Liver (tissue), 9 donors: ENCODE measurements around the gene B3GALT4. TPM values are rescaled to one million over a fixed set of nuclear protein-coding genes. Genes with fewer than 3 reads are reported as not detected.

Source experiments
- DNase-seq: peaks from one replicate; pipeline ENCODE4 v3.0.0-alpha.2; 2017; ENCODE audit warnings: low spot score
- H3K27ac ChIP-seq, 2 donors: one replicate each; pipeline ENCODE4 v1.7.0; 2013; ENCODE audit warnings: inconsistent platforms in 2 of 2, low read length in 2 of 2, control low read depth in 1 of 2, low read depth in 1 of 2, mild to moderate bottlenecking in 1 of 2
- H3K27me3 ChIP-seq, 4 donors: one replicate each; pipeline versions ENCODE4 v1.6.1 to v1.7.0; 2013; ENCODE audit warnings: low read length in 3 of 4, inconsistent platforms in 1 of 4, mild to moderate bottlenecking in 1 of 4, moderate library complexity in 1 of 4; ENCODE audit not compliant: control insufficient read depth in 4 of 4, insufficient read depth in 4 of 4
- H3K36me3 ChIP-seq, 4 donors: one replicate each; pipeline versions ENCODE4 v1.6.1 to v1.7.0; 2013; ENCODE audit warnings: low read length in 3 of 4, mild to moderate bottlenecking in 3 of 4, low read depth in 1 of 4, moderate library complexity in 1 of 4; ENCODE audit not compliant: control insufficient read depth in 4 of 4, insufficient read depth in 3 of 4
- H3K4me1 ChIP-seq, 4 donors: one replicate each; pipeline versions ENCODE4 v1.6.1 to v1.7.0; 2013; ENCODE audit warnings: low read length in 3 of 4, mild to moderate bottlenecking in 3 of 4, moderate library complexity in 1 of 4; ENCODE audit not compliant: control insufficient read depth in 4 of 4, insufficient read depth in 4 of 4
- H3K4me3 ChIP-seq, 3 donors: one replicate each; pipeline versions ENCODE4 v1.6.1 to v1.7.0; 2013; ENCODE audit warnings: low read length in 3 of 3, control low read depth in 1 of 3, low read depth in 1 of 3, mild to moderate bottlenecking in 1 of 3
- H3K9ac ChIP-seq, 2 donors: one replicate each; pipeline ENCODE4 v1.7.0; 2013; ENCODE audit warnings: low read length in 2 of 2, mild to moderate bottlenecking in 2 of 2, moderate library complexity in 2 of 2, control low read depth in 1 of 2, low read depth in 1 of 2
- H3K9me3 ChIP-seq, 4 donors: one replicate each; pipeline versions ENCODE4 v1.6.1 to v1.7.0; 2013; ENCODE audit warnings: low read length in 3 of 4; ENCODE audit not compliant: control insufficient read depth in 4 of 4
- EGR1 ChIP-seq, 2 donors: IDR thresholded peaks; 2 replicates each; pipeline ENCODE4 v1.6.1; 2016 to 2018; ENCODE audit warnings: antibody characterized with exemption in 2 of 2, low read depth in 2 of 2
- FOXA1 ChIP-seq: IDR thresholded peaks from 2 replicates; pipeline ENCODE4 v1.6.1; 2016; ENCODE audit warnings: antibody characterized with exemption
- FOXA2 ChIP-seq: IDR thresholded peaks from 2 replicates; pipeline ENCODE4 v1.6.1; 2016; ENCODE audit warnings: antibody characterized with exemption
- GABPA ChIP-seq, 2 donors: IDR thresholded peaks in 1 of 2; conservative IDR thresholded peaks in 1 of 2; 2 replicates each; pipeline ENCODE4 v1.6.1; 2016; ENCODE audit warnings: antibody characterized with exemption in 2 of 2, mild to moderate bottlenecking in 1 of 2, moderate library complexity in 1 of 2
- HNF4A ChIP-seq, 2 donors: conservative IDR thresholded peaks; 2 replicates each; pipeline ENCODE4 v1.6.1; 2016; ENCODE audit warnings: antibody characterized with exemption in 2 of 2, mild to moderate bottlenecking in 2 of 2
- HNF4G ChIP-seq: IDR thresholded peaks from 2 replicates; pipeline ENCODE4 v1.6.1; 2016; ENCODE audit warnings: antibody characterized with exemption
- JUND ChIP-seq, 2 donors: IDR thresholded peaks; 2 replicates each; pipeline ENCODE4 v1.6.1; 2016; ENCODE audit warnings: antibody characterized with exemption in 2 of 2
- NR2F2 ChIP-seq: IDR thresholded peaks from 2 replicates; pipeline ENCODE4 v1.6.1; 2016; ENCODE audit warnings: antibody characterized with exemption
- RAD21 ChIP-seq, 2 donors: IDR thresholded peaks; 2 replicates each; pipeline ENCODE4 v1.6.1; 2016; ENCODE audit warnings: antibody characterized with exemption in 2 of 2, mild to moderate bottlenecking in 2 of 2
- RXRA ChIP-seq, 2 donors: IDR thresholded peaks; 2 replicates each; pipeline ENCODE4 v1.6.1; 2017 to 2018; ENCODE audit warnings: antibody characterized with exemption in 2 of 2, mild to moderate bottlenecking in 1 of 2
- SP1 ChIP-seq: IDR thresholded peaks from 2 replicates; pipeline ENCODE4 v1.6.1; 2018; ENCODE audit warnings: antibody characterized with exemption, mild to moderate bottlenecking
- TAF1 ChIP-seq: conservative IDR thresholded peaks from 2 replicates; pipeline ENCODE4 v1.6.1; 2016; ENCODE audit warnings: antibody characterized with exemption, mild to moderate bottlenecking
- YY1 ChIP-seq: IDR thresholded peaks from 2 replicates; pipeline ENCODE4 v1.6.1; 2016; ENCODE audit warnings: antibody characterized with exemption, mild to moderate bottlenecking
- WGBS: extraction: QIAGEN DNeasy Blood & Tissue Kit; methylation state at CpG from one replicate; pipeline ENCODE4 v1.1.7; 2013; 5-methylcytosine and 5-hydroxymethylcytosine counted together
- polyA plus RNA-seq, 2 donors: library from polyadenylated mRNA; stranded (reverse) in 1 of 2; unstranded in 1 of 2; fragments of 200-250 nt in 1 of 2; fragments of >200 nt in 1 of 2; fragmentation: Nextera tagmentation in 1 of 2; extraction: Ambion mirVana in 1 of 2; gene quantifications; one replicate each; pipeline versions ENCODE4 v1.2.1 to v1.2.3, GENCODE V29; 2013 to 2015
- total RNA-seq, 2 donors: library from RNA; depleted of rRNA; stranded (reverse); fragments of >200 nt; gene quantifications; one replicate each; pipeline ENCODE4 v1.2.3, GENCODE V29; 2014
- TF ChIP-seq, protein P1 (sequence below): IDR thresholded peaks from 2 replicates; pipeline ENCODE4 v1.6.1; 2016; ENCODE audit warnings: antibody characterized with exemption
- TF ChIP-seq, protein P2 (sequence below): IDR thresholded peaks from 2 replicates; pipeline ENCODE4 v1.6.1; 2016; ENCODE audit warnings: antibody characterized with exemption
- TF ChIP-seq, protein P3 (sequence below): IDR thresholded peaks from 2 replicates; pipeline ENCODE4 v1.6.1; 2016; ENCODE audit warnings: antibody characterized with exemption
- TF ChIP-seq, protein P4 (sequence below): fragments of 150-350 bp; IDR thresholded peaks from 2 replicates; pipeline ENCODE4 v1.5.1; 2017; ENCODE audit warnings: improper control_type of control experiment, low read depth, low read length; ENCODE audit not compliant: missing input control
- TF ChIP-seq, protein P5 (sequence below): IDR thresholded peaks from 2 replicates; pipeline ENCODE4 v1.6.1; 2016; ENCODE audit warnings: antibody characterized with exemption, mild to moderate bottlenecking
- donor health status: healthy.
- donor health status: healthy.
- donor health status: healthy.
- donor health status: healthy.
- donor health status: healthy.

Gene B3GALT4
- total and polyA plus RNA-seq, 4 donors = 1.5 to 2.7 (median 1.9) TPM

DNA sequence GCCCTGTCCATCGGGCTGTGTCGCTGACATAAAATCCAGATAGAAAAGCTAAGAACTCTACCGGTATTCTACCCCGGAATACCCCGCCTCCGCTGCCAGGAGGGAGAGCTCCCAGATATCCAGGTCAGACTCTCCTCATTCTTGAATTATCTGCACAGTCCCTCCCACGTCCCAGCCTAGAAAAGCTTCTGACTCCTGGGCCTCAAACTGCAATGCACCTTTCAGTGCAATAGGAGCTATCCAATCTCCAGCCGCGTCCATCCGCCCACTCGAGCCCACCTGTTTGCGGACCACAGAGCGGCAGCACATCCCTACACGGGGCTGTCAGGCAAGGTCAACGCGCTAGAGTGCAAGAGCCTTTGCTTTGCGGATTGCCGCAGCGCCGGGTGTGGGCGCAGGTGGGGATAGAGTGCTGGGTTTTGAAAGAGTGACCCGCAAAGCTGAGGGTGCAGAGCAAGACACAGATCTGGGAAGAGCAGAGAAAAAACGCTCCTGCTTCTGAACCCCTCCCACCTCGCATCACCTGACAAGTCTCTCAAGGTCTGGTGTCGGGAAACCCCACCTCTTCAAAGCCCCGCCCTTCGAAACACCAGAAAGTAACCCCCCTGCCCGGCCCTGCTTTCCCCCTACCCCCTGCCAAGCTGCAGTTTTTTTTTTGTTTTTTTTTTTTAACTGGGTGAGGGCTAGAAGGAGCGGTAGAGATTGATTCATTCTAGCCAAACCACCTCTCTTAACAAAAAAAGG, 35.6 kb downstream of the B3GALT4 start (continued):
- TF ChIP-seq, protein P1, sequence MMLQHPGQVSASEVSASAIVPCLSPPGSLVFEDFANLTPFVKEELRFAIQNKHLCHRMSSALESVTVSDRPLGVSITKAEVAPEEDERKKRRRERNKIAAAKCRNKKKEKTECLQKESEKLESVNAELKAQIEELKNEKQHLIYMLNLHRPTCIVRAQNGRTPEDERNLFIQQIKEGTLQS = no peak
- TF ChIP-seq JUND (IDR thresholded peaks at IDR 0.05) (no peak), HNF4A (conservative IDR thresholded peaks at IDR 0.05) (no peak), RXRA (IDR thresholded peaks at IDR 0.05) (peak; percentile 88 to 98)
- TF ChIP-seq, protein P2, sequence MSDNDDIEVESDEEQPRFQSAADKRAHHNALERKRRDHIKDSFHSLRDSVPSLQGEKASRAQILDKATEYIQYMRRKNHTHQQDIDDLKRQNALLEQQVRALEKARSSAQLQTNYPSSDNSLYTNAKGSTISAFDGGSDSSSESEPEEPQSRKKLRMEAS = peak; percentile 9

DNA sequence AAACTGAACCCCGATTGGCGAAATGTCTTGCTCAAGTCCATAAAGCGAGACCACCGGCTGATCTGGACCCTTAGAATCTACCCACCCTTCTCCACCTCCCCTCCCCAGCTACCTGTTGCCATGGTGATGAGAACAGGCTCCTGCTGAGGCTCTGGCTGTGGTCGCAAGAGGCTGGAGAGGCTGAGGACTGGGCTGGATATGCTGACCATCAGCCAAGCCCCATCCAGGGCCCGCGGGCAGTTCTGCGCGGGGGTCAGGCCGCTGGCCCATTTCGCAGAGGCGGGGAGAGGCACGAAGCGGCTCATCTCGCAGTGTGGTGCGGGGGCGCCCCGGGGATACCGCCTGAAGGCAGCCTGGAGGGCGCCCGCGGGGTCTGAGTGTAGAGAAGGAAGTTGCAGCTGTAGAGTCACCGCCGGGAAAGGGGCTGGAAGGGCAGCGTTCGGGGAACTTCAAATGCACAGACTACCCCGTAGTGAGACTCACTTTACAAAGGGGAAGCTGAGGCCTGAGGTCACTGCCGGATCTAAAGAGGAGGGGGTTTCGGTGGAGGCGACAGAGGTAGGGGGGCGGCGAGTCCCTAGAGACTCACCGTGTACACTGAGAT, 36.3 kb downstream of the B3GALT4 start:
- no peak for TF ChIP-seq YY1
- no peaks in the 10 kb centered on the region for H3K9me3 ChIP-seq
- WGBS = under 1% methylated on average over 33 of the region's 33 CpGs
- no peaks in the 10 kb centered on the region for H3K27me3 ChIP-seq
- peak overlapping the region; percentile 87 to 90 for H3K9ac ChIP-seq
- peaks cover 11 to 39% (median 26%) of the 10 kb centered on the region in 4 donors for H3K4me1 ChIP-seq
- H3K36me3 ChIP-seq = peaks cover 0 to 5% (median 0%) of the 10 kb centered on the region in 4 donors
- DNase-seq = no peak
- peak overlapping the region; percentile 98 to 99 for H3K27ac ChIP-seq
- H3K4me3 ChIP-seq = peak overlapping the region; percentile 66 to 96 (median 88)

DNA sequence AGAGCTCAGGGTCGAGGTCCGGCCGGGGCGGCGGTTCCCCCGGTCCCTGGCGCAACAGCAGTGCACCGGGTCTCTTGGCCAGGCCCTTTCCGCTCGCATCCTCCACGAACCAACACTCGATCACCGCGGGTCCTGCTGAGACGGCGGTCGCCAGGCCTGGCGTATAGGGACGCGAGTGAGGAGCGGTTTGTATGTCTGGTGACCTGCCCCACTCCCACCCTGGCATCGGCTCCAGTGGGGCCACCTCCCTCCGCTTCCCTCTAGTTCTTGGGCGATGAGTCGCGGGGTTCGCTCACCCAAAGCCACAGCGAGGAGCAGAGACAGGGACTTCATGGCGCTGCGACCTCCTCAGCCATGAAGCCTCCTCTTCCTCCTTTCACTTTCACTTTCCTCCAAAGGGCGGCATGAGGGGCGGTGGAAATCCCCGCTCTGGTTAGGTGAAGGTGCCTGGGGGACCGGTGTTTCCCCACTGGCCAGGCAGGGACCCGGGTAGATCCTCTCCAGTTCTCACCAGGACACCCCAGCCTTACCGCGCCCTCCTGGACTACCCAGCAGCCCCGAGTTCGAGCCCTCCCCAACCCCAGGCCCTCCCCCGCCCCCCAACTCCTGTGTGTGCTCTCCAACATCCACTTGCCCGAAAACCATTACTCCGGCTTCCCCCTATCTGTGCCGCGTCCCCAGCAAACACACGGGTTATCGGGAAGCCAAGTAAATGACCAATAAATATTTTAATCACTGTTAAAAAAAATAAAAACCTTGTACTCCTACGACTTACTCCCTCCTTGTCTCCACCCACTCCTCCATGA, 37.0 kb downstream of the B3GALT4 start, which contains the start of gene TAPBP:
TSS of gene TAPBP (minus strand) at position 370 of the 806 bp plus-strand sequence. CDS start at position 333, 37 bp downstream.
- peak within 1 kb of the TSS; percentile 66 to 96 (median 88) for H3K4me3 ChIP-seq
- TF ChIP-seq RAD21 (IDR thresholded peaks at IDR 0.05) (no peak), TAF1 (no peak), GABPA (IDR thresholded peaks at IDR 0.05 in 1 of 2, conservative IDR thresholded peaks at IDR 0.05 in 1 of 2) (no peak), SP1 (no peak), JUND (IDR thresholded peaks at IDR 0.05) (no peak), NR2F2 (no peak), FOXA1 (no peak), RXRA (IDR thresholded peaks at IDR 0.05) (no peak), HNF4G (no peak), HNF4A (conservative IDR thresholded peaks at IDR 0.05) (peak in 1 of 2 donors; percentile 13), YY1 (peak; percentile 89), EGR1 (IDR thresholded peaks at IDR 0.05; ENCODE audit: low read depth in 2 of 2) (no peak), FOXA2 (no peak)
- TF ChIP-seq, protein P3, sequence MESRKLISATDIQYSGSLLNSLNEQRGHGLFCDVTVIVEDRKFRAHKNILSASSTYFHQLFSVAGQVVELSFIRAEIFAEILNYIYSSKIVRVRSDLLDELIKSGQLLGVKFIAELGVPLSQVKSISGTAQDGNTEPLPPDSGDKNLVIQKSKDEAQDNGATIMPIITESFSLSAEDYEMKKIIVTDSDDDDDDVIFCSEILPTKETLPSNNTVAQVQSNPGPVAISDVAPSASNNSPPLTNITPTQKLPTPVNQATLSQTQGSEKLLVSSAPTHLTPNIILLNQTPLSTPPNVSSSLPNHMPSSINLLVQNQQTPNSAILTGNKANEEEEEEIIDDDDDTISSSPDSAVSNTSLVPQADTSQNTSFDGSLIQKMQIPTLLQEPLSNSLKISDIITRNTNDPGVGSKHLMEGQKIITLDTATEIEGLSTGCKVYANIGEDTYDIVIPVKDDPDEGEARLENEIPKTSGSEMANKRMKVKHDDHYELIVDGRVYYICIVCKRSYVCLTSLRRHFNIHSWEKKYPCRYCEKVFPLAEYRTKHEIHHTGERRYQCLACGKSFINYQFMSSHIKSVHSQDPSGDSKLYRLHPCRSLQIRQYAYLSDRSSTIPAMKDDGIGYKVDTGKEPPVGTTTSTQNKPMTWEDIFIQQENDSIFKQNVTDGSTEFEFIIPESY = no peak
- TF ChIP-seq, protein P1 = no peak
- TF ChIP-seq, protein P2 = no peak
- TF ChIP-seq, protein P4, sequence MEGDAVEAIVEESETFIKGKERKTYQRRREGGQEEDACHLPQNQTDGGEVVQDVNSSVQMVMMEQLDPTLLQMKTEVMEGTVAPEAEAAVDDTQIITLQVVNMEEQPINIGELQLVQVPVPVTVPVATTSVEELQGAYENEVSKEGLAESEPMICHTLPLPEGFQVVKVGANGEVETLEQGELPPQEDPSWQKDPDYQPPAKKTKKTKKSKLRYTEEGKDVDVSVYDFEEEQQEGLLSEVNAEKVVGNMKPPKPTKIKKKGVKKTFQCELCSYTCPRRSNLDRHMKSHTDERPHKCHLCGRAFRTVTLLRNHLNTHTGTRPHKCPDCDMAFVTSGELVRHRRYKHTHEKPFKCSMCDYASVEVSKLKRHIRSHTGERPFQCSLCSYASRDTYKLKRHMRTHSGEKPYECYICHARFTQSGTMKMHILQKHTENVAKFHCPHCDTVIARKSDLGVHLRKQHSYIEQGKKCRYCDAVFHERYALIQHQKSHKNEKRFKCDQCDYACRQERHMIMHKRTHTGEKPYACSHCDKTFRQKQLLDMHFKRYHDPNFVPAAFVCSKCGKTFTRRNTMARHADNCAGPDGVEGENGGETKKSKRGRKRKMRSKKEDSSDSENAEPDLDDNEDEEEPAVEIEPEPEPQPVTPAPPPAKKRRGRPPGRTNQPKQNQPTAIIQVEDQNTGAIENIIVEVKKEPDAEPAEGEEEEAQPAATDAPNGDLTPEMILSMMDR = no peak
- TF ChIP-seq, protein P5, sequence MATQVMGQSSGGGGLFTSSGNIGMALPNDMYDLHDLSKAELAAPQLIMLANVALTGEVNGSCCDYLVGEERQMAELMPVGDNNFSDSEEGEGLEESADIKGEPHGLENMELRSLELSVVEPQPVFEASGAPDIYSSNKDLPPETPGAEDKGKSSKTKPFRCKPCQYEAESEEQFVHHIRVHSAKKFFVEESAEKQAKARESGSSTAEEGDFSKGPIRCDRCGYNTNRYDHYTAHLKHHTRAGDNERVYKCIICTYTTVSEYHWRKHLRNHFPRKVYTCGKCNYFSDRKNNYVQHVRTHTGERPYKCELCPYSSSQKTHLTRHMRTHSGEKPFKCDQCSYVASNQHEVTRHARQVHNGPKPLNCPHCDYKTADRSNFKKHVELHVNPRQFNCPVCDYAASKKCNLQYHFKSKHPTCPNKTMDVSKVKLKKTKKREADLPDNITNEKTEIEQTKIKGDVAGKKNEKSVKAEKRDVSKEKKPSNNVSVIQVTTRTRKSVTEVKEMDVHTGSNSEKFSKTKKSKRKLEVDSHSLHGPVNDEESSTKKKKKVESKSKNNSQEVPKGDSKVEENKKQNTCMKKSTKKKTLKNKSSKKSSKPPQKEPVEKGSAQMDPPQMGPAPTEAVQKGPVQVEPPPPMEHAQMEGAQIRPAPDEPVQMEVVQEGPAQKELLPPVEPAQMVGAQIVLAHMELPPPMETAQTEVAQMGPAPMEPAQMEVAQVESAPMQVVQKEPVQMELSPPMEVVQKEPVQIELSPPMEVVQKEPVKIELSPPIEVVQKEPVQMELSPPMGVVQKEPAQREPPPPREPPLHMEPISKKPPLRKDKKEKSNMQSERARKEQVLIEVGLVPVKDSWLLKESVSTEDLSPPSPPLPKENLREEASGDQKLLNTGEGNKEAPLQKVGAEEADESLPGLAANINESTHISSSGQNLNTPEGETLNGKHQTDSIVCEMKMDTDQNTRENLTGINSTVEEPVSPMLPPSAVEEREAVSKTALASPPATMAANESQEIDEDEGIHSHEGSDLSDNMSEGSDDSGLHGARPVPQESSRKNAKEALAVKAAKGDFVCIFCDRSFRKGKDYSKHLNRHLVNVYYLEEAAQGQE = peak; percentile 12
- peak within 1 kb of the TSS; percentile 98 to 99 for H3K27ac ChIP-seq
- DNase-seq = peak; percentile 72
- no peaks in the 10 kb centered on the region for H3K9me3 ChIP-seq
- H3K36me3 ChIP-seq = peaks cover 0 to 2% (median 0%) of the 10 kb centered on the region in 4 donors
- peak within 1 kb of the TSS; percentile 87 to 90 for H3K9ac ChIP-seq
- under 1% methylated on average over 47 of the region's 47 CpGs for WGBS
- H3K4me1 ChIP-seq = peaks cover 11 to 46% (median 33%) of the 10 kb centered on the region in 4 donors
- no peaks in the 10 kb centered on the region for H3K27me3 ChIP-seq
